ENCODE measurements around the gene CYP2A13.

- TF ChIP-seq EZH2 (IDR thresholded peaks at IDR 0.05; ENCODE audit: low read depth, unreplicated experiment): no peak
- no peak for TF ChIP-seq POLR2AphosphoS5 (IDR thresholded peaks at IDR 0.05; ENCODE audit: low read depth)
- TF ChIP-seq CTCF (conservative IDR thresholded peaks at IDR 0.05; ENCODE audit: low read depth in 2 of 2): no peak
- no peak for TF ChIP-seq REST (IDR thresholded peaks at IDR 0.05; ENCODE audit: unreplicated experiment)
- no peak for TF ChIP-seq NANOG (IDR thresholded peaks at IDR 0.05; ENCODE audit: borderline replicate concordance)
- TF ChIP-seq CREB1 (CRISPR knock-in tag; IDR thresholded peaks at IDR 0.05; ENCODE audit: low read depth): no peak
- no peak for TF ChIP-seq ZNF114 (CRISPR knock-in tag; IDR thresholded peaks at IDR 0.05)
- TF ChIP-seq EZH2phosphoT487 (IDR thresholded peaks at IDR 0.05; ENCODE audit: unreplicated experiment): no peak
- TF ChIP-seq ETS1 (IDR thresholded peaks at IDR 0.05): no peak
- TF ChIP-seq ZNF462 (CRISPR knock-in tag; IDR thresholded peaks at IDR 0.05): no peak
- TF ChIP-seq JUNB (IDR thresholded peaks at IDR 0.05; ENCODE audit: unreplicated experiment): no peak
Measured at GRCh38 chr19:41131186-41131585, 42.9 kb downstream of the CYP2A13 start.

Measured in GM23338 (cell line).